Midbrain (tissue), 1 donor: ENCODE measurements around the gene NOL3.

Experiments used
- DNase-seq: peaks from one replicate; lab custom pipeline; 2025; lab: John Stamatoyannopoulos, UW

NOL3 gene

GRCh38 chr16:67170949-67171649 is 761 bp downstream of the NOL3 start:
- DNase-seq: no peak

DNA sequence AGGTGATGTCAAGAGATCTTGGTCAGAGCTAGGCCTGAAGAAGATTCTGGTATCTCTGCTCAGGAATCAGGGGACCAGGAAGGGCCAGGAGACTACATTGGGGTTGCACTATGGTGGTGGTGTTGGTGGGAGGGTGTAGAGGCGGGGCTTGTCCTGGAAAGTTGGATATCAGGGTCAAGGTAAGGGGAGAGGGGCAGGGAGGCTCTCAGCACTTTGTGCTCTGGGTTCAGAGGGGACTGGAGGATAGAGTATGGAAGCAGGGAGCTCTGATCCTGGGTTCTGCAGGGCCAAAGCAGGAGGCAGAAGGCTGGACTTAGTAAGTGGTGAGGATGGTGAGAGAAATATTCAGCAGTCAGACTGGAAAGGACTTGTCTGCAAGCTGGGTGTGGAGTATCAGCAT is 3.0 kb downstream of the NOL3 start:
- no peak for DNase-seq

DNA sequence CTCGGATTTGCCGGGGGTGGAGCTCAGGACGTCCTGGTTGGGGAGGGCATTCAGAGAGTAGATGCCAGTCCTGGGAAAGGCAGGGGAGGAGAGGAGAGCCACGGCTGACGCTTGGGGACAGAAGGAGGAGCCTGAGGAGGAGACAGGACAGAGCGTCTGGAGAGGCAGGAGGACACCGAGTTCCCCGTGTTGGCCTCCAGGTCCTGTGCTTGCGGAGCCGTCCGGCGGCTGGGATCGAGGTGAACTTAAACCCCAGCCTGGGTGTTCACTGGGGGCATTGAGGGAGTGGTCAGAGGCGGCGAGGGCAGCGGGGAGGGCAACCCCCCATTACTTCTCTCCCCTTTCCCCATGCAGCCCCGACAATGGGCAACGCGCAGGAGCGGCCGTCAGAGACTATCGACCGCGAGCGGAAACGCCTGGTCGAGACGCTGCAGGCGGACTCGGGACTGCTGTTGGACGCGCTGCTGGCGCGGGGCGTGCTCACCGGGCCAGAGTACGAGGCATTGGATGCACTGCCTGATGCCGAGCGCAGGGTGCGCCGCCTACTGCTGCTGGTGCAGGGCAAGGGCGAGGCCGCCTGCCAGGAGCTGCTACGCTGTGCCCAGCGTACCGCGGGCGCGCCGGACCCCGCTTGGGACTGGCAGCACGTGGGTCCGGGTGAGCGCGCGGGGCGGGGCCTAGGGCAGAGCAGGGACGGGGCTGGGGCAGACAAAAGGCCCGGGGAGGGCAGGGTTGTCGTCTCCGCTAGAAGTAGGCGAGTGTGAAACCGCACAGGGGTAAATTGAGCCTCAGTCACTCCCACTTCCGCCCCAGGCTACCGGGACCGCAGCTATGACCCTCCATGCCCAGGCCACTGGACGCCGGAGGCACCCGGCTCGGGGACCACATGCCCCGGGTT is 3.7 kb downstream of the NOL3 start:
- DNase-seq: peak; percentile 81

- no peak for DNase-seq
These were observed 4.4 kb downstream of the NOL3 start for GRCh38 chr16:67174706-67175231.

GRCh38 chr16:67176662-67177061 is 6.3 kb downstream of the NOL3 start:
- no peak for DNase-seq

DNA sequence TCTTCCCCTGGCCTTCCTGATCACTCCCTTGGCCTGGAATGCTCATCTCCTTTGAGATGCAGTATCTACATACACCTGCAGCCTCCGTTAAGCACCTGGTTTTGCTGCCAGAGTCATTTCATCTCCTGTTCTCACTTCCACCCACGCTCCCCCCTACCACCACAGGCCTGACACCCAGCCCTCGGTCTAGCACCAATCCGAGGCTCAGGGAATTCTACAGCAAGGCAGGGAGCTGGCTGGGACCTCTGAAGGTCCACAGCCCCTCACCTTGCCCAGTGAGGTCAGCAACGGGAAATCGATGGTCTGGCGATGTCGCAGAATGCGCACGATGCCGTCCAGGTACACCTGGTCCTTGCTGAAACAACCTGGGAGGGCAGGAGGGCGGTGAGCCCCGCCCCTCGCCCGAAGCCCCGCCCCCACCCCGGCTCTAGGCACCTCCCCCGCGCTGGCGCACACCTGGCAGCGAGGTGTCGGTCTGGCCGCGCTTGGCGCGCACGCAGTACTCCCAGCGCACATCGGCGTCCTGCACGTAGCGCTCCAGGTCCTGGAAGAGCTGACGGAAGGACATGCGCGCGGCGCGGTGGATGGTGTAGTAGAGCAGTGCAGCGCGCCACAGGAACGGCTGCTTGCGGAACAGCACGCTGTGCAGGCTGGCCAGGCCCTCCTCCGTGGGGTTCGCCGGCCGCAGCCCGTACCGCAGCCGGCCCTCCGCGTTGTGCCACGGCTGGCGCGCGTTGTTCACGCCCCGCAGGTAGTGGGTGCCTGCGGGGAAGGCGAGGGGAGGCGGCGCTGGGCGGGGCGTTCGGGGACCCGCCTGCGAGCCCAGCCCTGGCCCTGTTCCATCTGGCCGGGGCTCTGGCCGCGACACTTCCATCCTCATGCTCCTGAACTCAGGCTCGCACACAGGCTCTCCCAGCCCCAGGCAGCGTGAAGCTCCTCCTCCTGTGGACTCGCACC is 7.7 kb downstream of the NOL3 start:
- no peak for DNase-seq

DNA sequence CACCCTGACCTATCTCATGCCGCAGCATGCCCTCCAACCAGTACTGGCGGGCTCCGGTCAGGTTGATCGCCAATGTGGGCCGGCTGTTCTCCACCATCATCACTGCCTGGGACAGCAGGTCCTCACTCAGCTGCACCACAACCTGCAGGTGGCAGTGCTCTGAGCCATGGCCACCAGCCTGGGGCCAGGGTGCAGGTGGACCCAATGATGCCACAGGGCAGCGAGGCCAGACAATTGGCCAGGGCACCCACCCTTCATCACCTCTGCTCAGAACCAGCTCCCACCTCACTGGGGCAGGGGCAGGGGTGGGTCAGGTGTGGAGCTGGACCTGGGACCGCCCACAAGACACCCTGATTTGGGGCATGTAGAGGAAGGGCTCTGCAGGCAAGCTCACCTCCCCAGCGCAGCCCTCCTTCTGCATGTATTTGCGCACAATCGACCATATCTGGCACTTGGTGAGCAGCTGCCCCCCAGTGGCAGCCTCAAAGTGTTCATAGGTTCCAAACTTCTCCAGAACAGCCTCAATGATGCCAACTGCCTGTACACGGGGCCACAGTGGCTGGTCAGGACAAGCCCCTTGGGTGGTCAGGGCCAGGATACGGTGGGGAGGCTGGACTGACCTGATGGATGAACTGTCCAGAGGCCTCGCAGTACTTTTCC is 9.2 kb downstream of the NOL3 start:
- no peak for DNase-seq

DNA sequence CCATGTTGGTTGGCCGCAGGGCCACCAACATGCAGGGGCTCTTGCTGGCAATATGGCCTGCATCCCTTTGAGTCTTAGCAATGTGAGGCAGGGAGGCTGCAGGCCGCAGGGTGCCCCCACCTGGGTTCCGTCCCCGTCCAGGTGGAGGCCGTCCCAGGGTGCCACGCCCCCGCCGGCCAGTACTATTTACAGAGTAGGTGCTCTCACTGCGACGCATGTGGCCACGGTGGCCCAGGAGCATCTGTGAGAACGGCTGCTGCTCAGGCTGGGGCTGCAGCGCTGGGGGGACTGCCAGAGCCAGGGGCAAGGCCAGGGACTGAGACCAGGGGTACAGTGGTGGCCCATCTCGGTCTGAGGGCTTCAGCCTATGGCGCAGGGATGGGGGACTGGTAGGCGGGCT is 9.8 kb downstream of the NOL3 start:
- no peak for DNase-seq

- DNase-seq: no peak
These were observed 11.0 kb downstream of the NOL3 start for GRCh38 chr16:67181346-67181745.

GRCh38 chr16:67182288-67182687 is 11.9 kb downstream of the NOL3 start:
- DNase-seq: no peak

GRCh38 chr16:67183284-67183626 is 12.9 kb downstream of the NOL3 start:
- no peak for DNase-seq

GRCh38 chr16:67183627-67184452 is 13.5 kb downstream of the NOL3 start, which contains the start of gene MATCAP1:
Gene MATCAP1, minus strand, starts transcription at chr16:67183963. Its CDS starts 3,353 bp downstream, at chr16:67180610.
- DNase-seq: peak; percentile 95

- DNase-seq: no peak
These were observed 14.2 kb downstream of the NOL3 start for GRCh38 chr16:67184453-67184994.

- peak; percentile 84 for DNase-seq
These were observed 14.8 kb downstream of the NOL3 start for GRCh38 chr16:67184995-67185650.

GRCh38 chr16:67185651-67186134 is 15.4 kb downstream of the NOL3 start:
- DNase-seq: no peak

DNA sequence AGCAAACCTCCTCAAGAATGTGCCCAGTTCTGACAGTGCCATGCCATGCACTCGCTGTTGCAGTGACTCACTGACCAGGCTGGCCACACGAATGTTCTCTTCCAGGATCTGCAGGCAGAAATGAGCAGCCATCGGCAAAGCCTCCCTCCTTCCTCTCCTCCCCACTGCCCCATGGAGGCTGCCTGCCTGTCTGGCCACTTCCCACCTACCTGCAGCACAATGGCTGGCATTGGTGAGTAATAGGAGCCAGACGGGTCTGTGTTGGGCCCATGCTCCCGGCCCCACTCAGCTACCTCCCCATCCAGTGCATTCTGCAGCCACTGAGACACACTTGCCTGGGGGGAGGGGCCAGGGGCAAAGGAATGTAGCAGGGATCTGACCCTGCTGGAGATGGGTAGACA is 16.2 kb downstream of the NOL3 start:
- DNase-seq: no peak

DNA sequence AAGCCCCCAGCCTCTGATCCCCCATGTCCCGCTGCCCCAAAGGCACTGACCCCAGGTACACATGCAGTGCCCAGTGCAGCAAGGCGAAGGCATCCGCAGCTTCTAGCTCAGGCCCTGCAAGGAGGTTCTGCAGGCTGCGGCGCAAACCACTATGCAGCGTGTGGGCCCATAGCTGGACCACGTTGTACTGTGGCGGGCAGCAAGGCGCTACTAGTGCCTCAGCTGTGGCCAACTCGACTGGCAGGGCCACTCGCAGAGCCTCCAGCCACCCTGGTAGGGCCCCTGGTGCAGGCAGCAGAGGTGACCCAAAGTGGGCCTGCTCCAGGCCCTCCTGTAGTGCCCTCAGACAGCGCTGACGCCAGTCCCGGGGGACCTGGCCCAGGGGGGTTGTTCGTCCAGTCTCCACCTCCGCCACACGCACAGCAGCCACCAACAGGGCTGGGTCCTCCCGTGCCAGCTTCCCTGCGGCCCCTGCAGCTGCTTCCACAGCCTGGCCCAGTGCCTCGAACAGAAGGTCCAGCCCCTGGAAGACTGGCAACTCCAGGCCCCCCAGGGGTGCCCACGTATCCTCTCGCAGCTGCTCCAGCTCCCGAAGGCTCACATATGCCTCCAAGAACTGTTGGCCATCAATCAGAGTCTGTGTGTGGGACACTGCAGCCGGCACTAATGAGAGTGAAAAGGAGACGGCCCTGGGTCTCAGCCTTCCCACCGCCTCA is 17.0 kb downstream of the NOL3 start:
- no peak for DNase-seq

DNA sequence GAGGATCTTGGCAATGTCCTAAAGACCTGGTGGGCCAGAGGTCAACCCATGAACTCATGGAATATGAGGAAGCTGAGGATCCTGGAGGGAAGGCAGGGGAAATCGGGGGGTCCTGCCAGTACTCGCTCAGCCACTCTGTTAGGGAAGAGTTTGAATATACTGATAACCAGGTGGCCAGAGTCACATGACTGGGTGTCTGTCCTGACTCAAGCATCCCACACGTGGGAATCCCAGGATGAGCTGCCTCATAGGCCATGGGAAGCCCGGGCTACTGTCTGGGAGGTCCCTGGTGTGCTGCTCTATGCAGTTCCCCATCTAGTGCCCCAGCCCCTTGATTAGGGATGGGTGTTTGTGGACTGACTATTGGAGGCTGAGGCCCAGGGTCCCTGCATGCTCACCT is 18.0 kb downstream of the NOL3 start:
- DNase-seq: no peak

- DNase-seq: no peak
These were observed 18.5 kb downstream of the NOL3 start for GRCh38 chr16:67188798-67189197.
